ENCODE data around the gene AKR7A2.
A peak's percentile ranks its signal among the peaks of the same experiment; 100 is the strongest.

AKR7A2 gene

GRCh38 chr1:19311931-19312781 lies at the start of gene AKR7A2, which contains the start of gene SLC66A1:
Gene AKR7A2, minus strand, starts transcription at chr1:19312144. Its CDS starts 20 bp downstream, at chr1:19312124.
Gene SLC66A1, plus strand, starts transcription at chr1:19312326. Its CDS starts 5,352 bp downstream, at chr1:19317678.
- DNase-seq (ENCODE audit: low read depth in 1 of 2, low spot score in 1 of 2), result peak; percentile 81

DNA sequence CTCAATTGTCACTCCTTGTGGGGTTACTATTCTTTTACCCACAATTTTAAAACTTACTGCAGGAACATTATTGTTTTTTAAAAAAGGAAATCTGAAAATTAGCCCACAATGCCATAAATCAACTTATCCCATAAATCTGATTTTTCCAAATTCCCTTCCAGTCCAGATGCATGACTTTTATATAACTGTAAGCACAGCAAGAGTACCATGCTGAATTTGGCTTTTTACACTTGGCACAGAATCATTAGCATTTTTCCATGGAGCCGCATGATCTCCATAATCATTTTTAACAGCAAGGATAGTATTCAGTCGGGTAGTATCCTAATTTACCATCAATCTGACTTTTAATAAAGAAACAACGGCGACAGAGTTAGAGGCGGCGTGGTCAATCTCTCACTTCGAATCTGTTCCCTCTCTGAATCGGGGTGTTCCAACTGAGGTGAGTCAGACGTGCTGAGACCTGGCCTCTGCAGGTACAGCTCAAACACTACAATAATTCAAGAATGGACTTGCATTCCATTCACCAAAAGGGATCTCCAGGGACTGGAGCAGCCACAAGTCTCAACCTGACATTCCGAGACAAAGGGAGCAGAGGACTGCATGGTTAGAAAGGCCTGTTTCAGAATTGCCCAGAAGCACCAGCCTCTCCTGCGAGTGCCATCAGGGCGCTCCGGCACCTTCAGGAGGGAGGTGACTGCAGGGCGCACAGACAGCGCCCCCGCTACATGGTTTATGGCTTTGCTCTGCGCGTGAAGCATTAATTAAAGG lies 49.1 kb upstream of the AKR7A2 start:
- no peak for DNase-seq (ENCODE audit: low read depth in 1 of 2, low spot score in 1 of 2)

- DNase-seq (ENCODE audit: low read depth in 1 of 2, low spot score in 1 of 2), result no peak
Observed at GRCh38 chr1:19360432-19360831, 48.5 kb upstream of the AKR7A2 start.

DNA sequence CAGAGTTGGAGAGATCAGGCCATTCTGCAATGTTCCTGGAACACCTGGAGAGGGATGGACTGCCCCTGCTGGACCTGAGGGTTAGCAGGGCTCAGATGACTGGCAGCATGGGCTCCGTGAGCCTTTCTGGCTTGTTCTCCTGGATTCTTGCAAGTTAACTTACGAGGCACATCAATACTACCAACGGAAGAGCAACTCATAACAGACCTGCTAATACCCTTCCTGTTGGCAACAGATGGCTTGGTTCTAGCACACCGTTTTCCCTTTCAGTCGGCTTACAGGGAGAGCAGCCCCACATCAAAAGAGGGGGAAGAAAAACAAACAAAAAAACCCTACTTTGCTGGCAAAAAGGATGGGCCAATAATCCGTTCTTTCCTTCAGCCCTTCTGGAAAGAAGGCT lies 48.1 kb upstream of the AKR7A2 start:
- no peak for DNase-seq (ENCODE audit: low read depth in 1 of 2, low spot score in 1 of 2)

GRCh38 chr1:19359357-19359756 lies 47.4 kb upstream of the AKR7A2 start:
- DNase-seq (ENCODE audit: low read depth in 1 of 2, low spot score in 1 of 2), result no peak

GRCh38 chr1:19358710-19359109 lies 46.8 kb upstream of the AKR7A2 start:
- no peak for DNase-seq (ENCODE audit: low read depth in 1 of 2, low spot score in 1 of 2)

DNA sequence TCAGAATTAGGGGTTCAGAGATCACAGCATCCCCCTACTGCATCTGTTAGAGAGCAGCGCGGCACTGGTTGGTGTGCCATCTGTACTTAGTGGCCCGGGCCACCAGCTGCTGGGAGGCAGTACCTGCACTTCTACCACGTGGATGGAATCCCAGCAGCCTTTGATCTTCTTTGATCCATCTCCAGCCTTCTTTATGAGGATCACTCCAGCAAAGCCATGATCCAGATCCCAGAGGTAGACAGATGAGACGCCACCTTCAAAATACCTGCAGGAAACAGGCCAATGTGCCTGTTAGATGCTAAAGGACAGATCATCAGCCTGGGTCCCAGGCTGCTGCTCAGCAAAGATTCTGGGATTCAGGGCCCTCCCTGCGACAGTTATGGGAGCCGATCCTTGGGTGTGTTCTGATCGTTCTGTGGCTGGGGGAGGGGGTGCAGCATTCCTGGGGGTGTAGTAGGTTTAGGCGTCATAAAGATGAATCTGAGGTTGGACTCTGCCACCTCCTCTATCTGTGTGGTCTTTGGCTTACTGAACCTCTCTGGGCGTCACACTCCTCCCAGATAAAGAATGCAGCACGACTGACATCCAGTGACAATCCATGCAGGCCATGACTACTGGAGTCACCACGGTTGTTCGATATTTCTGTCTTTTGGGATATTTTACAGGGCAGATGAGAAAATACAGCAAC lies 45.5 kb upstream of the AKR7A2 start:
- DNase-seq (ENCODE audit: low read depth in 1 of 2, low spot score in 1 of 2), result no peak

DNA sequence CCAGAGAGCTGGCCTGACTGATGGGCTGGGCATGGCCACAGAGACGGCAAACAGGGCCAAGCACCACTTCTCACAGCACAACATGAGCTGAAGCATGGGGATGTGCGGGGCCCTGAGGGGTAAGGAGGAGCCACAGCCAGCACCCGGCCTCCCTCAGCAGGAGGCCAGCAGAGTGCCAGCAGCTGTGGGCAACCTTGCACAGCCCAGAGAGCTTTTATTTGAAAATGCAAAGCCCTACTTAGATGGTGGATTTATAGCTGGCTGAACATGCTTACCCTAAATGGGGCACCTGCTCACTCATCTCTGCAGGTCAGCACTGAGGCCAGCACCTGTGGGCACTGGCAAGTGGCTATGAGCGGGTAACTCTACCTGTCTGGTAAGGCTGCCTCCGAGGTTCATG lies 44.3 kb upstream of the AKR7A2 start:
- no peak for DNase-seq (ENCODE audit: low read depth in 1 of 2, low spot score in 1 of 2)

DNA sequence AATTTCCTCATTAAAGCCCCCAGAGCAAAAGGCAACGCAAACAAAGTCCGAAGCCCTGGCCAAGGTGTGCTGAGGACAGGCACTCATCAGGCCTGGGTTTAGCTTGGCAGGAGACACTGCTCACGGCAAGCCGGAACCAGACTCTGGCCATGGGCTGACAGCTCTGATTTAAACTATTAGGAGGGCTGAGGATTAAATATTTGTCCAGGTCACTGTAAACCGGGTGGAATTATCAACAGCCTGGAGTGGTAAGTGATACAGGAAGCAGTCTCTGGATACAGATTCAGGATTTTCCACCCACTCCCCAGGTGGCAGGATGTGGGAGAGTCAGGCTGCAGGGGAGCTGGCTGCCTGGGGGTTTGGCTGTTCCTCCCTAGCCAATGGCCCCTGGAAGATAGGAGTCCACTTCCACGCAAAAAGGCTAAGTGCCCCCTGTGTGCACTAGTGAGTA lies 42.6 kb upstream of the AKR7A2 start:
- no peak for DNase-seq (ENCODE audit: low read depth in 1 of 2, low spot score in 1 of 2)

DNA sequence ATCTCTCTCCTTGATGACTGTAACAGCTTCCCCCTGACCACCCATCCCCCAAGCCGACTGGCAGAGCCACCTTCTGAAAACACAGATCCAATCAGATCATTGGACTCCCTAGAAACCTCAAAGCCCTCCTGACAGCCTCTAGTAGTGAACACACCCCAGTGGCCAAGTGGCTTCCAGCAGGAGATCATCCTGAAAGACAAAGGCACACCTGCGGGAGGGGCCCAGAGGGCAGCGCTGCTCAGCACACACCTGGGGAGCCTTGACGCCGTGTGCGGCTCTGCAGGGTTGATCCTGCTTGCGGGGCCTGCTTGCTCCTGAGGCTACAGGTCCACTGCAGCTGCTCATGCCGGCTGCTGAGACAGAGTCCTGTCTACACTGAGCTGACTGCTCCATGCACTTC lies 41.7 kb upstream of the AKR7A2 start:
- DNase-seq (ENCODE audit: low read depth in 1 of 2, low spot score in 1 of 2), result no peak

DNA sequence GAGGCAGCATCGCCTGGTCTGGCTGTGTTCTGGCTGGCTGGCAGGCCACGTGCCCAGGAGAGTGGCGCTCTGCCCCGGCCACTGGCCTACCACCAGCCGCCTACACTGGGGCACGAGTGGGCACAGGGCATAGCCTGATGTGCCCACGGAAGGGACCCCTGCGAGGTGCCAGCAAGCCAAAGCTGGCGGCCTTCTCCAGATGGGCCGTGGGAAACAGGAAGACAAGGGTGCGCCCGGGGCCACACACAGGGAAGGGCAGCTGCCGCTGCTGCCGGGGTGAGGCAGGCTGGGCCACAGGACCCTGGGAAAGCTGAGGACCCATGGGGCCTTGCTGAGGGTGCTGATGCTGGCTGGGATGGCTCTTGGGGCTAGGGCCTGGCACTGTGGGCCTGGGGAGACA lies 40.9 kb upstream of the AKR7A2 start:
- DNase-seq (ENCODE audit: low read depth in 1 of 2, low spot score in 1 of 2), result no peak

GRCh38 chr1:19351873-19352272 lies 39.9 kb upstream of the AKR7A2 start:
- DNase-seq (ENCODE audit: low read depth in 1 of 2, low spot score in 1 of 2), result no peak

DNA sequence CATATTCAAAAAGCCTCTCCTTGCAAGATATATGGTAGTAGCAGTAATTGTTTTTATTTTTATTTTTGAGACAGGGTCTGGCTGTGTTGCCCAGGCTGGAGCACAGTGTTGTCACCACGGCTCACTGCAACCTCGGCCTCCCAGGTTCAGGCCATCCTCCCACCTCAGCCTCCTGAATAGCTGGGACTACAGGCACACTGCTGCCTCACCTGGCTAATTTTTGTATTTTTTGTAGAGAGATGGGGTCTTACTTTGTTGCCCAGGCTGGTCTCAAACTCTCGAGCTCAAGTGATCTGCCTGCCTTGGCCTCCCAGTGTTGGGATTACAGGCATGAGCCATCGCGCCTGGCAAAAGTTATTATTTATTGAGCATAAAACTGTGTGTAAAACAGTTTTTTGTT lies 38.6 kb upstream of the AKR7A2 start:
- no peak for DNase-seq (ENCODE audit: low read depth in 1 of 2, low spot score in 1 of 2)

DNA sequence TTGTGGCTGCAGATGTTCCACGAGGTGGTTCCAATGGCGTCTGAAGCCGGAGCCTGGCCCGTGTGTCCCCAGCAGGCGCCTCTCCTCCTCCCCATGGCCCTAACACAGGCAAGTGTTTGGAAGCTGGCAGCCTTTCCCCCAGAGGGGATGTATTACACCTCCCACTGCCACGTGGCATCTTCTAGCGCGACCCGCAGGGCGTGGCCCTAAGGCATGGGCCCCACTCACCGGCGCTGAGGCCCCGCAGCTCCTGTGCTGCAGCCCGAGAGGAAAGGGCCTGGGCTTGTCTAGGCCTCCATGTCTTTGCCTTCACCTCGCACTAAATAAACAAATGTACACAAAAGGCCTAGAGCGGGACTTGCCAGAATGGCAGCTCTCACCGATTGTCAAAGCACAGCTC lies 38.1 kb upstream of the AKR7A2 start:
- no peak for DNase-seq (ENCODE audit: low read depth in 1 of 2, low spot score in 1 of 2)

- no peak for DNase-seq (ENCODE audit: low read depth in 1 of 2, low spot score in 1 of 2)
Observed at GRCh38 chr1:19348441-19349198, 36.7 kb upstream of the AKR7A2 start.

- no peak for DNase-seq (ENCODE audit: low read depth in 1 of 2, low spot score in 1 of 2)
Observed at GRCh38 chr1:19347533-19348172, 35.7 kb upstream of the AKR7A2 start.

DNA sequence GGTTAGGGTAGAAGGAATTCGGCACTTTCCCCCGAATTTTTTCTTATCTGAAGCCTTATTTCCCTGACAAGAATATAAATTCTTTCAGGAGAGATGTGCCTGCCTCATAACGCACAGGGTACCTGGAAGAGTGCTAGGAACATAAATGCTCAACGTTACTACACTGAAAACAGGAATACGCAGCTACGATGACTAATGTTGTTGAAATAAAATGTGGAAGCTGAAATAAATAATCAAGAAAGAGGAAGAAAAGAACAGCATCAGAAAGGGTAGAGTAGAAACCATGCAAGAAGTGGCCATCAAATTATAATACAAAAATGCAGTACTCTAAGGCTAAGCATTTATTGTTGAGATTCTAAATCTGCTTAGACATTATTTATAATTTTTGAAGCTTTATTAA lies 34.1 kb upstream of the AKR7A2 start:
- DNase-seq (ENCODE audit: low read depth in 1 of 2, low spot score in 1 of 2), result no peak

- no peak for DNase-seq (ENCODE audit: low read depth in 1 of 2, low spot score in 1 of 2)
Observed at GRCh38 chr1:19345391-19345790, 33.4 kb upstream of the AKR7A2 start.

GRCh38 chr1:19344831-19345230 lies 32.9 kb upstream of the AKR7A2 start:
- no peak for DNase-seq (ENCODE audit: low read depth in 1 of 2, low spot score in 1 of 2)

DNA sequence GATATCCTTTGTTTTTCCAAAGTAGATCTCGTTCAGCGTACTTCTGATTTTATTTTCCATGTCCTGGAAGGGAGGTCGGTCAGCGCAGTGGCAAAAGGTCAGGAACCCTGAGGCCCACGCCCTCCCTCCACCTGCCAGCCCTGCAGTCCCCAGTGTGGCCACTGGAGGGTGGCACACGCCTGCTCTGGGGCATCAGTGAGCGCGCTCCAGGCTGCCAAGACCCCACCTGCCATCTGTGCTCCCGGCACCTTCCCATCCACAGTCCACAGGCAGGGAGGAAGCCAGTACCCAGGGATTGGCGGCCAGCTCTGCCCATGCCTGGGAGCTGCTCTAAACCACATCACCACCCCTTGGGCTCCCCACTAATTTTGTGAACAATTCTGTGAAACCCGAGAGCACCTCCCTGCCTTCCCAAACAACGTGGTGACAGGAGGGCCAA lies 32.4 kb upstream of the AKR7A2 start:
- peak in 1 of 2 donors; percentile 16 for DNase-seq (ENCODE audit: low read depth in 1 of 2, low spot score in 1 of 2)

Measured in activated CD4-positive, alpha-beta T cell treated with anti-CD3 and anti-CD28 coated beads, Interleukin-2, amount 50 U/mL, for 24 hours (primary cell).